ENCODE results near the gene RAPGEF4.
"Not testable (repeated sequence)": the region's sequence is repeated elsewhere in the genome, so short reads cannot be mapped to it uniquely, and the experiment has no call there.

RAPGEF4 gene

GRCh38 chr2:172726172-172726735 is 9.4 kb upstream of the RAPGEF4 start:
- no peak for DNase-seq

GRCh38 chr2:172730411-172730810 is 5.2 kb upstream of the RAPGEF4 start:
- DNase-seq: no peak

- DNase-seq: no peak
Observed at GRCh38 chr2:172734711-172735581, 699 bp upstream of the RAPGEF4 start.

- no peak for DNase-seq
Observed at GRCh38 chr2:172736424-172737174, 954 bp downstream of the RAPGEF4 start.

- DNase-seq: no peak
Observed at GRCh38 chr2:172739661-172740266, 4.1 kb downstream of the RAPGEF4 start.

- DNase-seq: no peak
Observed at GRCh38 chr2:172740856-172741255, 5.2 kb downstream of the RAPGEF4 start.

GRCh38 chr2:172742931-172743540 is 7.4 kb downstream of the RAPGEF4 start:
- DNase-seq: no peak

- DNase-seq: no peak
Observed at GRCh38 chr2:172743898-172744297, 8.3 kb downstream of the RAPGEF4 start.

GRCh38 chr2:172745636-172746035 is 10.0 kb downstream of the RAPGEF4 start:
- DNase-seq: no peak

GRCh38 chr2:172748543-172748942 is 12.9 kb downstream of the RAPGEF4 start:
- DNase-seq: not testable (repeated sequence)

- DNase-seq: no peak
Observed at GRCh38 chr2:172749388-172749787, 13.7 kb downstream of the RAPGEF4 start.

GRCh38 chr2:172751564-172751963 is 15.9 kb downstream of the RAPGEF4 start:
- no peak for DNase-seq

GRCh38 chr2:172753610-172754009 is 18.0 kb downstream of the RAPGEF4 start:
- DNase-seq: no peak

- no peak for DNase-seq
Observed at GRCh38 chr2:172759441-172759840, 23.8 kb downstream of the RAPGEF4 start.

- no peak for DNase-seq
Observed at GRCh38 chr2:172761306-172761705, 25.7 kb downstream of the RAPGEF4 start.

GRCh38 chr2:172762574-172762973 is 26.9 kb downstream of the RAPGEF4 start:
- DNase-seq: no peak

- no peak for DNase-seq
Observed at GRCh38 chr2:172763079-172763478, 27.4 kb downstream of the RAPGEF4 start.

GRCh38 chr2:172765662-172766061 is 30.0 kb downstream of the RAPGEF4 start:
- DNase-seq: no peak

GRCh38 chr2:172768401-172768800 is 32.8 kb downstream of the RAPGEF4 start:
- DNase-seq: no peak

GRCh38 chr2:172769879-172770278 is 34.2 kb downstream of the RAPGEF4 start:
- no peak for DNase-seq

- no peak for DNase-seq
Observed at GRCh38 chr2:172770887-172771286, 35.2 kb downstream of the RAPGEF4 start.

GRCh38 chr2:172772633-172773032 is 37.0 kb downstream of the RAPGEF4 start:
- no peak for DNase-seq

GRCh38 chr2:172774302-172774701 is 38.7 kb downstream of the RAPGEF4 start:
- DNase-seq: no peak
